ENCODE measurements around the gene ZNF618. TPM values are rescaled to one million over a fixed set of nuclear protein-coding genes. Genes with fewer than 3 reads are reported as not detected.
A peak's percentile ranks its signal among the peaks of the same experiment; 100 is the strongest.

The ZNF618 gene
- total and polyA plus RNA-seq, 7 donors, result 0.92 to 8.0 (median 2.3) TPM

DNA sequence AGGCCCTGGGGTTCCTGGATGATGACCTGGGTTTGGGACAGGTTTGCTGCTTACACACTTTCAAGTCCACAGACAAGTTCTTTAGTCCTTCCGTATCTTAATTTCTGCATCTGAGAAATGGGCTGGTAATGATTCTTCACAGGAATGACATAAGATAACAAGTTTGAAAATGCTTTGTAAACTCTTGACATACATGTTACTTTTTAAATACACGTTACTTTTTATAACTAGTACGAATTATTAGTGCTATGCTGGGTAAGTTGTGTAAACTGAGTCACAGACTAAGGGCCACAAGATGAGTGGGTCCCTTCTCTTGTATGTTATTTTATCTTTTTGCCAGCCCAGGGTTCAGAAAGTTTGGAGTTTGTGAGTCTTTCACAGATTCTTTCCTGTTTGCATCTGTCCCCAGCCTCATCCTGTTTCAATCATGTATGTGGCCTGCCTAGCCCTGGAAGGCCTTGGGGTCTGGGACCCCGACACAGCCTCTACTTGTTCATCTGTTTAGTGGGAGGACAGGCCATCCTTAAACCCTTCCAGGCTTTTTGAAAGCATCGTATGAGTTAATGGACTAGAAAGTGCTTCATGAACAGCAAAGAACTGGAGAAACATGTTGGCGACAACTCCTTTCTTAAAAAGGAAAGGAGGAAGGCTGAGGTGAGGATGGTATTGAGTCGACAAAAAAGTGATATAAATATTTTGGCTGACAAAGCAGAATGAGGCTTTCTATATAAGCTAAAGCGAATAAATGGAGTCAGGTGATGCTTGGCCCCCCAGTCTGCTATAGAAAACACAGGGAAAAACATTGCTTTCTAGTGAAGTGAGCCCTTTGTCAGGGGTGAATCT lies 9.3 kb downstream of the ZNF618 start:
- no peak for DNase-seq
- 83 to 90% methylated on average over 8 of the region's 8 CpGs for WGBS, 2 donors
- Histone ChIP-seq H3K36me3 (no peaks in the 10 kb centered on the region), H3K4me1 (peaks cover 0 to 38% (median 28%) of the 10 kb centered on the region in 4 donors), H3K27ac (peak overlapping the region in 3 of 4 donors; percentile 22 to 64 (median 63)), H3K27me3 (no peaks in the 10 kb centered on the region), H3K4me3 (peak overlapping the region in 2 of 4 donors; percentile 37 to 44), H3K9me3 (peaks cover 0 to under 1% (median 0%) of the 10 kb centered on the region in 4 donors)
- intact Hi-C loops (cut with DNase I), result no loop called here
- no peak for TF ChIP-seq POLR2A (IDR thresholded peaks at IDR 0.05)
- TF ChIP-seq EP300 (IDR thresholded peaks at IDR 0.05), result no peak
- TF ChIP-seq POLR2AphosphoS5 (IDR thresholded peaks at IDR 0.05), result no peak
- TF ChIP-seq, protein P1, sequence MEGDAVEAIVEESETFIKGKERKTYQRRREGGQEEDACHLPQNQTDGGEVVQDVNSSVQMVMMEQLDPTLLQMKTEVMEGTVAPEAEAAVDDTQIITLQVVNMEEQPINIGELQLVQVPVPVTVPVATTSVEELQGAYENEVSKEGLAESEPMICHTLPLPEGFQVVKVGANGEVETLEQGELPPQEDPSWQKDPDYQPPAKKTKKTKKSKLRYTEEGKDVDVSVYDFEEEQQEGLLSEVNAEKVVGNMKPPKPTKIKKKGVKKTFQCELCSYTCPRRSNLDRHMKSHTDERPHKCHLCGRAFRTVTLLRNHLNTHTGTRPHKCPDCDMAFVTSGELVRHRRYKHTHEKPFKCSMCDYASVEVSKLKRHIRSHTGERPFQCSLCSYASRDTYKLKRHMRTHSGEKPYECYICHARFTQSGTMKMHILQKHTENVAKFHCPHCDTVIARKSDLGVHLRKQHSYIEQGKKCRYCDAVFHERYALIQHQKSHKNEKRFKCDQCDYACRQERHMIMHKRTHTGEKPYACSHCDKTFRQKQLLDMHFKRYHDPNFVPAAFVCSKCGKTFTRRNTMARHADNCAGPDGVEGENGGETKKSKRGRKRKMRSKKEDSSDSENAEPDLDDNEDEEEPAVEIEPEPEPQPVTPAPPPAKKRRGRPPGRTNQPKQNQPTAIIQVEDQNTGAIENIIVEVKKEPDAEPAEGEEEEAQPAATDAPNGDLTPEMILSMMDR (IDR thresholded peaks at IDR 0.05), result no peak

DNA sequence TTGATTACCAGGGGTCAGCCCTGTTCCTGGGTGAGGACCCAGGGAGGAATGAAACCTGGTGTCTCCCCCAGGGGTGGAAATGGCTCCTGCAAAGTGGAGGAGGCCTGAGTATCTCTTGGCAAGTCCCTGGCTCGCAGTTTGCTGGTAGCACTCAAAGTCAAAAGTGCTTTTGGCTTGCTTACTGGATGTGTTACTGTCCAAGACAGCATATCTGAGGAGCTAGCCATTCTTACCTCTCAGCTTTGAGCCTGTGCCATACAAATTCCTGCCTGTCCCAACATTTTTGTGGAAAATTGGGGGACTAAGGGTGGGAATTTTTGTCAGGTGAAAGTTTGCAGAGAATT lies 9.9 kb downstream of the ZNF618 start:
- Histone ChIP-seq H3K4me3 (peak overlapping the region; percentile 9 to 44 (median 30)), H3K9me3 (peaks cover 0 to 3% (median 0%) of the 10 kb centered on the region in 4 donors), H3K27me3 (no peaks in the 10 kb centered on the region), H3K27ac (peak overlapping the region in 3 of 4 donors; percentile 22 to 64 (median 63)), H3K36me3 (no peaks in the 10 kb centered on the region), H3K4me1 (peaks cover 0 to 38% (median 28%) of the 10 kb centered on the region in 4 donors)
- intact Hi-C loops (cut with DNase I), result no loop called here
- WGBS, 2 donors, result 43 to 51% methylated on average over 1 of the region's 1 CpG
- no peak for TF ChIP-seq EP300 (IDR thresholded peaks at IDR 0.05)
- no peak for TF ChIP-seq POLR2A (IDR thresholded peaks at IDR 0.05)
- no peak for TF ChIP-seq POLR2AphosphoS5 (IDR thresholded peaks at IDR 0.05)
- TF ChIP-seq, protein P1 (IDR thresholded peaks at IDR 0.05), result no peak
- DNase-seq, result no peak

DNA sequence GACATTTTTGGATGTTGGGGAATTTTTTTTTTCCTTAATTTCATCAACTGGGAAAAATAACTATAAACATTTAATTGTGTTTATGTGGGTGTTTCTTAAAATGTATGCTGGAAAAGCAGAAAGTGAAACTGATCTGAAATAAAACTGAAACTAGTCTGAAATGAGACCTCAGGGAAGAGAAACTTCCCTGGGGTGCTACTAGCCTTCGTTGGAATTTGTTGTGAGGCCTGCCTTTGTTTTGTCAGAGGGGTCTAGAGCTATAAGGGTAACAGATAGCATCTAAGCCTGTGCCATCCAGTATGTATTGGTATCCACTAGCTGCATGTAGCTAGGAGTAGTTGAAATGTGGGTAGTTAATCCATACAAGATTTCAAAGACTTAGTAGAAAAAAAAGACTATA lies 10.4 kb downstream of the ZNF618 start:
- Histone ChIP-seq H3K4me3 (peak overlapping the region; percentile 9 to 44 (median 30)), H3K4me1 (peaks cover 0 to 38% (median 28%) of the 10 kb centered on the region in 4 donors), H3K27ac (peak overlapping the region in 3 of 4 donors; percentile 22 to 64 (median 63)), H3K36me3 (no peaks in the 10 kb centered on the region), H3K27me3 (no peaks in the 10 kb centered on the region), H3K9me3 (peaks cover 0 to 3% (median 0%) of the 10 kb centered on the region in 4 donors)
- intact Hi-C loops (cut with DNase I), result no loop called here
- WGBS, 2 donors, result 0 to 1% methylated on average over 1 of the region's 1 CpG
- TF ChIP-seq, protein P1 (IDR thresholded peaks at IDR 0.05), result no peak
- TF ChIP-seq EP300 (IDR thresholded peaks at IDR 0.05), result no peak
- no peak for TF ChIP-seq POLR2A (IDR thresholded peaks at IDR 0.05)
- TF ChIP-seq POLR2AphosphoS5 (IDR thresholded peaks at IDR 0.05), result no peak
- no peak for DNase-seq

DNA sequence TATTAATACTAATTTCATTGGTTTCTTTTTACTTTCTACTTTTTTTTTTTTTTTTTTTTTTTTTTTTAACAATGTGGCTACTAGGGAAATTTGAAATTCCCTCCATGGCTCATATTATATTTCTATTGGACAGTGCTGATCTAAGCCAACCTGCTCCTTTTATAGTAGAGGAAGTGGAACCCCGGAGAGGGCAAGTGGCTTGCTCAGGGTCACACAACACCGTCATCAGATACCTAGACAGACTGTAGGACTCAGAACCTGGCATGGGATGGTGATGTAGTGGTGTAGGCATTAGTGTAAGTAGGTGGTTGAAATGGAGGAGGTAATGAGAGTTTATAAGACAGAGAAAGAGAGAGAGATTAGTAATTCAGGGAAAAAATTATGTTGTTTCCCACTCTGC lies 10.8 kb downstream of the ZNF618 start:
- H3K27ac ChIP-seq, result peak overlapping the region in 2 of 4 donors; percentile 63 to 64
- no peak for DNase-seq
- peak overlapping the region in 1 of 4 donors; percentile 44 for H3K4me3 ChIP-seq
- WGBS, 2 donors, result 54 to 67% methylated on average over 2 of the region's 2 CpGs
- no peaks in the 10 kb centered on the region for H3K36me3 ChIP-seq
- intact Hi-C loops (cut with DNase I), result no loop called here
- peaks cover 0 to 33% (median 26%) of the 10 kb centered on the region in 4 donors for H3K4me1 ChIP-seq
- H3K9me3 ChIP-seq, result peaks cover 0 to 3% (median 0%) of the 10 kb centered on the region in 4 donors
- H3K27me3 ChIP-seq, result no peaks in the 10 kb centered on the region
- no peak for TF ChIP-seq EP300 (IDR thresholded peaks at IDR 0.05)
- no peak for TF ChIP-seq POLR2AphosphoS5 (IDR thresholded peaks at IDR 0.05)
- TF ChIP-seq, protein P1 (IDR thresholded peaks at IDR 0.05), result no peak
- TF ChIP-seq POLR2A (IDR thresholded peaks at IDR 0.05), result no peak
